ENCODE data around the gene CFAP61.

Gene CFAP61

GRCh38 chr20:20368418-20369249 lies 316.3 kb downstream of the CFAP61 start:
- TF ChIP-seq CTCF (IDR thresholded peaks at IDR 0.05; ENCODE audit: low read depth, low read length), result no peak
- DNase-seq (ENCODE audit: extremely low read depth, low read depth), result no peak

GRCh38 chr20:20369250-20370093 lies 317.1 kb downstream of the CFAP61 start:
- no peak for TF ChIP-seq CTCF (IDR thresholded peaks at IDR 0.05; ENCODE audit: low read depth, low read length)
- DNase-seq (ENCODE audit: extremely low read depth, low read depth), result no peak

- TF ChIP-seq CTCF (IDR thresholded peaks at IDR 0.05; ENCODE audit: low read depth, low read length), result no peak
- DNase-seq (ENCODE audit: extremely low read depth, low read depth), result no peak
These were observed 317.8 kb downstream of the CFAP61 start for GRCh38 chr20:20370094-20370575.

- TF ChIP-seq CTCF (IDR thresholded peaks at IDR 0.05; ENCODE audit: low read depth, low read length), result no peak
- no peak for DNase-seq (ENCODE audit: extremely low read depth, low read depth)
These were observed 318.8 kb downstream of the CFAP61 start for GRCh38 chr20:20371083-20371482.

GRCh38 chr20:20371681-20372080 lies 319.3 kb downstream of the CFAP61 start:
- no peak for TF ChIP-seq CTCF (IDR thresholded peaks at IDR 0.05; ENCODE audit: low read depth, low read length)
- no peak for DNase-seq (ENCODE audit: extremely low read depth, low read depth)

GRCh38 chr20:20373091-20373571 lies 320.8 kb downstream of the CFAP61 start:
- no peak for TF ChIP-seq CTCF (IDR thresholded peaks at IDR 0.05; ENCODE audit: low read depth, low read length)
- no peak for DNase-seq (ENCODE audit: extremely low read depth, low read depth)

GRCh38 chr20:20375862-20376261 lies 323.5 kb downstream of the CFAP61 start:
- no peak for TF ChIP-seq CTCF (IDR thresholded peaks at IDR 0.05; ENCODE audit: low read depth, low read length)
- DNase-seq (ENCODE audit: extremely low read depth, low read depth), result no peak
